Hindlimb muscle (tissue), 1 donor: ENCODE measurements around the gene HSF2. TPM values are rescaled to one million over a fixed set of nuclear protein-coding genes. Genes with fewer than 3 reads are reported as not detected.
"Not testable (repeated sequence)": the region's sequence is repeated elsewhere in the genome, so short reads cannot be mapped to it uniquely, and the experiment has no call there.

ENCODE experiments used
- DNase-seq: peaks from one replicate; pipeline ENCODE4 v3.0.0-alpha.2; 2013
- polyA plus RNA-seq: library from polyadenylated mRNA; unstranded; fragments of 120-200 nt; gene quantifications from one replicate; pipeline ENCODE4 v1.2.1, GENCODE V29; 2013; ENCODE audit not compliant: insufficient read length

HSF2 gene
- polyA plus RNA-seq, 1 donor, result 27.1 TPM

GRCh38 chr6:122455116-122455515 lies 55.7 kb downstream of the HSF2 start:
- not testable (repeated sequence) for DNase-seq

GRCh38 chr6:122458087-122458486 lies 58.6 kb downstream of the HSF2 start:
- DNase-seq, result no peak

DNA sequence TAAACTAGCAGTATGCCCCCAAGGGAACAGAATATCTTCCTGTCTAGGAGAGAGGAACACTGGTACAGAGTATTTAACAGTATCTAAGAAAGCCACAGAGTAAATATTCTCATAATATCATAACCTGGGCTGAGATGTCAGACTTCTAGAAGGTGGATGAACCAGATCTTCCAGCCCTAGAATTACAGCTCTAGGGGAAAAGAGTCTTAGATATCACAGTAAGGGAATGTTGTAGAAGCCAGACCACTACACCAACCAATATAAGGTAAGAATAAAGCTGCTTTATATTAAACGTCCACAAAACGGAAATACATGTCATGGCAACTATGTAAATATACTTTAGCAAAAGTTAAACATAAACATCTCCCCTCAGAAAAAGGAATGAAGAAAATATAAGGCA lies 59.8 kb downstream of the HSF2 start:
- DNase-seq, result no peak

DNA sequence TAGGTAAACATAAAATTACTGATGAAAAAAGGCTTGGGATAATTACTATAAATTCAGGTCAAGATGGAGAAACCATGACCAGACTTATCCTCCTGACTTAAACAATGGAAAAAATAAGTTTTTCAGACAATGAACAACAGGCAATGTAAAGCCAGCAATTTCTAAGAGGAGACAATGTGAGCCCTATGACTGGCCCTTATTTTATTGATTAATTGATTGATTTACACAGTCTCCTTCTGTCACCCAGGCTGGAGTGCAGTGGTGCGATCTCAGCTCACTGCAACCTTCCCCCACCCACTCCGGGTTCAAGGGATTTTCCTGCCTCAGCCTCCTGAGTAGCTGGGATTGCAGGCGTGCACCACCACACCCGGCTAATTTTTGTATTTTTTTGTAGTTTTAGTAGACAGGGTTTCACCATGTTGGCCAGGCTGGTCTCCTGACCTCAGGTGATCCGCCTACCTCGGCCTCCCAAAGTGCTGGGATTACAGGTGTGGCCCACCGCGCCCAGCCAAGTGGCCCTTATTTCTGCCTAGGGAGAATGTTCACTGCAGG lies 60.5 kb downstream of the HSF2 start:
- not testable (repeated sequence) for DNase-seq

DNA sequence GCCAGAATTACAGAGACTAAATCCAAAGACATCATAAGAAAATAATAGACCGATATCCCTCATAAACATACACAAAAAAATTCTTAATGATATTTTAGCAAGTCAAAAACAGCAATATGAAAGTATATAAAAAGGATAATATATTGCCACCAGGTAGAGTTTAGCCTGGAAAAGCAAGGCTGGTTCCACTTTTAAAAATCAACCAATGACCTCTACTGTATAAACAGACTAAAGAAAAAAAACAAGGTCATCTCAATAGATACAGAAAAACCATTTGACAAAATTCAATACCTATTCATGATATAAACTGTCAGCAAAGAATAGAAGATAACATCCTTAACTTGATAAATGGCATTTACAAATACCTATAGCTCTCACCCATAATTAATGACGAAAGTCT lies 62.4 kb downstream of the HSF2 start:
- DNase-seq, result no peak

DNA sequence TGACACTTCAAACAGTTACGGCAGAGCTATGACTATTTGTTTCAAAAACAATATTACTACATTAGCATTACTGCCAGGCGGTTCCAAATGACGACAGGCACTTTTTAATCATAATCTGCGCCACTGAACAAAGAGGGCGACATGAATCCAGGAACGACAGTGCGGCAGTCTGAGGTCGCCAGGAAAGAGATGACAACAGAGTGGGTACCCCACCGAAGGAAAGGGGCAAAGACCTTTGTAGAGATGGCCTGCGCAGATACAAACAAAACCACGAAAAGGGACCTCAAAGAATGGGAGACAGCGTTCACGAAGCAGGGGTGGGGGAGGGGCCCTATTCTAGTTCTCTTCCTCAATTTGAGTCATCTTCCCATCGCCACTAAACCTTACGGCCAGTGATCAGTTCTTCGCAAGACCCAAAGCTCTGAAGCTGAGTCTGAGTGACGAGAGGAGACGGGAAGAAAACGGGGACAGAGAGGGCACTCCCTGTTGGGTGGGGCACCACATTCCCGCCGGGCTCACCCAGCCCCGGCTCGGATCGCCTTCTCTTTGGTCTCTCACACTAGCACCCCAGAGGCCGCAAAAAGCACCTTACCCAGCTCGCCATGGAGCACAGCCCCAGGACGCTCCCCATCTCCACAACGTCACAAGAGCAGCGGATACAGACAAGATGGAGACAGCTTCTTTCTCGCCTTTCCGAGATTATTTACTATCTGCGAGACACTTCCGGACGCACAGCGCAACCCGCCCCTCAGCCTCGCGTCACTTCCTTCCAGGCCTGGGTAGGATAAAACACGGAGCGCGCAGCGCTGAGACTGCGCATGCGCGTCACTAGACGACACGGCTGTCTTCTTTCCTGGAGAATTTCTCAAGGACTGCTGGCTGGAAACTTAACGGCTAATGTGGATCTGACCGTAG lies 71.9 kb downstream of the HSF2 start, which contains the start of gene SERINC1:
Gene SERINC1, minus strand, starts transcription at position 701 of the 915 bp plus-strand sequence. Its CDS starts 70 bp downstream, at position 631.
- peak; percentile 98 for DNase-seq

DNA sequence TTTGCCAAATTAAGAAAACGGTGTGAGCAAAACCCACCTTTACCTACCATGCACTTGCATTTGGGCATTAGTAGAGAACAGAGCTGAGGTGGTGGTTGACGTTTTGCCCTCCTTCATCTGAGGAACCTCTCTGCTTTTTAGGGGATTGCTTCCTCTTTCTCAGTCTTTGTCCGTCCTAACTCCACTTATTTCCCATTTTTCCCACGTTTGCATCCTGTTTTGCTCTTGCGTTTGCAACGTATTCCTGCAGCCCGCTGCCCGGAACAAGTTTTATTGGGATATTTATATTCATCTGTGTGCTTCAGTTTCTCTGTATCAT lies 72.5 kb downstream of the HSF2 start:
- DNase-seq, result no peak

- no peak for DNase-seq
Measured at GRCh38 chr6:122476131-122476530, 76.7 kb downstream of the HSF2 start.

- DNase-seq, result no peak
Measured at GRCh38 chr6:122482750-122483080, 83.3 kb downstream of the HSF2 start.

Other genes starting within 250 kb of the HSF2 start
- 138 TPM for gene SERINC1, start 72.2 kb downstream of the HSF2 start, polyA plus RNA-seq
- 0.44 TPM for gene PKIB, start 210.8 kb downstream of the HSF2 start, polyA plus RNA-seq